ENCODE data around the gene KCNE1.

Gene KCNE1

GRCh38 chr21:34533938-34534337 is 21.9 kb upstream of the KCNE1 start:
- DNase-seq, result no peak
- peaks cover 3% of the 10 kb centered on the region for H3K27me3 Mint-ChIP-seq (ENCODE audit: low read depth, poor library complexity)
- peaks cover 6% of the 10 kb centered on the region for H3K4me1 Mint-ChIP-seq
- H3K36me3 Mint-ChIP-seq (ENCODE audit: low read depth), result no peaks in the 10 kb centered on the region
- H3K27ac Mint-ChIP-seq, result no peak overlapping the region
- no peak for TF ChIP-seq CTCF (IDR thresholded peaks at IDR 0.05)
- no peak overlapping the region for H3K4me3 Mint-ChIP-seq
- H3K9me3 Mint-ChIP-seq, result peaks cover 17% of the 10 kb centered on the region

- Mint-ChIP-seq H3K36me3 (ENCODE audit: low read depth) (peaks cover 5% of the 10 kb centered on the region), H3K9me3 (peaks cover 32% of the 10 kb centered on the region), H3K4me3 (no peak overlapping the region), H3K27me3 (ENCODE audit: low read depth, poor library complexity) (peaks cover 3% of the 10 kb centered on the region), H3K27ac (no peak overlapping the region), H3K4me1 (peaks cover 12% of the 10 kb centered on the region)
- no peak for DNase-seq
- no peak for TF ChIP-seq CTCF (IDR thresholded peaks at IDR 0.05)
Observed at GRCh38 chr21:34531399-34531798, 19.4 kb upstream of the KCNE1 start.

- H3K9me3 Mint-ChIP-seq, result peaks cover 32% of the 10 kb centered on the region
- H3K36me3 Mint-ChIP-seq (ENCODE audit: low read depth), result peaks cover 5% of the 10 kb centered on the region
- no peak for TF ChIP-seq CTCF (IDR thresholded peaks at IDR 0.05)
- H3K4me3 Mint-ChIP-seq, result no peak overlapping the region
- no peak for DNase-seq
- no peak overlapping the region for H3K27ac Mint-ChIP-seq
- peaks cover 11% of the 10 kb centered on the region for H3K27me3 Mint-ChIP-seq (ENCODE audit: low read depth, poor library complexity)
- H3K4me1 Mint-ChIP-seq, result peaks cover 24% of the 10 kb centered on the region
Observed at GRCh38 chr21:34530261-34530660, 18.3 kb upstream of the KCNE1 start.

GRCh38 chr21:34528131-34528561 is 16.1 kb upstream of the KCNE1 start:
- no peak for TF ChIP-seq CTCF (IDR thresholded peaks at IDR 0.05)
- no peak for DNase-seq
- no peak overlapping the region for H3K27ac Mint-ChIP-seq
- H3K36me3 Mint-ChIP-seq (ENCODE audit: low read depth), result peaks cover 5% of the 10 kb centered on the region
- H3K27me3 Mint-ChIP-seq (ENCODE audit: low read depth, poor library complexity), result peaks cover 26% of the 10 kb centered on the region
- peaks cover 26% of the 10 kb centered on the region for H3K9me3 Mint-ChIP-seq
- no peak overlapping the region for H3K4me3 Mint-ChIP-seq
- peaks cover 39% of the 10 kb centered on the region for H3K4me1 Mint-ChIP-seq

- H3K36me3 Mint-ChIP-seq (ENCODE audit: low read depth), result peaks cover 5% of the 10 kb centered on the region
- TF ChIP-seq CTCF (IDR thresholded peaks at IDR 0.05), result no peak
- peak overlapping the region; percentile 61 for H3K4me3 Mint-ChIP-seq
- H3K27ac Mint-ChIP-seq, result peak overlapping the region; percentile 94
- H3K27me3 Mint-ChIP-seq (ENCODE audit: low read depth, poor library complexity), result peaks cover 26% of the 10 kb centered on the region
- peaks cover 26% of the 10 kb centered on the region for H3K9me3 Mint-ChIP-seq
- peak; percentile 52 for DNase-seq
- peaks cover 51% of the 10 kb centered on the region for H3K4me1 Mint-ChIP-seq
Observed at GRCh38 chr21:34526618-34527290, 14.7 kb upstream of the KCNE1 start.

GRCh38 chr21:34526241-34526617 is 14.2 kb upstream of the KCNE1 start:
- H3K4me3 Mint-ChIP-seq, result peak overlapping the region; percentile 61
- peaks cover 26% of the 10 kb centered on the region for H3K27me3 Mint-ChIP-seq (ENCODE audit: low read depth, poor library complexity)
- DNase-seq, result no peak
- peaks cover 5% of the 10 kb centered on the region for H3K36me3 Mint-ChIP-seq (ENCODE audit: low read depth)
- TF ChIP-seq CTCF (IDR thresholded peaks at IDR 0.05), result no peak
- H3K9me3 Mint-ChIP-seq, result peaks cover 26% of the 10 kb centered on the region
- peaks cover 52% of the 10 kb centered on the region for H3K4me1 Mint-ChIP-seq
- H3K27ac Mint-ChIP-seq, result peak overlapping the region; percentile 94
